Panc1 (cell line): ENCODE measurements around the gene MUC5AC. TPM values are rescaled to one million over a fixed set of nuclear protein-coding genes. Genes with fewer than 3 reads are reported as not detected.

Experiments used
- ATAC-seq: fragments of 200-7000 bp; cut with Tn5 transposase; 2 replicates; pipeline ENCODE4 v1.9.1; 2020; ENCODE audit warnings: mild to moderate bottlenecking, moderate library complexity
- BruUV-seq: library from RNA; stranded (reverse); fragments of 400-500 nt; replicated peaks from 2 replicates; lab custom pipeline; 2021; lab: Mats Ljungman, UMichigan
- CTCF ChIA-PET: fragments of 300-600 bp; sonication (Branson Sonifier 250); formaldehyde crosslinking; loops from one replicate; lab custom pipeline; 2022; ENCODE audit warnings: antibody characterized with exemption; lab: Charles Lee
- POLR2A ChIA-PET: fragments of 300-600 bp; sonication (Branson Sonifier 250); formaldehyde crosslinking; loops from one replicate; lab custom pipeline; 2022; ENCODE audit warnings: antibody characterized with exemption; lab: Charles Lee
- DNase-seq: peaks from one replicate; pipeline ENCODE4 v3.0.0-alpha.2; 2010; ENCODE audit warnings: low read depth, low spot score
- H3K27ac ChIP-seq: 2 replicates; pipeline ENCODE4 v1.5.1; 2011; ENCODE audit warnings: mild to moderate bottlenecking, low read length, inconsistent platforms
- H3K27me3 ChIP-seq: fragments of 200-500 bp; sonication (Bioruptor generic); 2 replicates; pipeline ENCODE4 v1.6.0; 2014; ENCODE audit warnings: low read length, inconsistent platforms; ENCODE audit not compliant: control insufficient read depth, insufficient read depth
- H3K36me3 ChIP-seq: fragments of 200-500 bp; sonication (Bioruptor generic); 2 replicates; pipeline ENCODE4 v1.5.1; 2014; ENCODE audit warnings: inconsistent platforms, mild to moderate bottlenecking, low read length, moderate library complexity; ENCODE audit not compliant: control insufficient read depth, insufficient read depth
- H3K4me1 ChIP-seq: 2 replicates; pipeline ENCODE4 v1.5.1; 2011; ENCODE audit warnings: inconsistent platforms, mild to moderate bottlenecking, low read length, moderate library complexity; ENCODE audit not compliant: control insufficient read depth, insufficient read depth
- H3K4me3 ChIP-seq, 2 experiments: 2 replicates each; pipeline ENCODE4 v1.5.1; 2011 to 2012; ENCODE audit warnings: low read depth in 2 of 2, low read length in 2 of 2, mild to moderate bottlenecking in 2 of 2, inconsistent platforms in 1 of 2, moderate library complexity in 1 of 2
- H3K9me3 ChIP-seq: fragments of 200-500 bp; sonication (Bioruptor generic); 2 replicates; pipeline ENCODE4 v1.5.1; 2014; ENCODE audit warnings: low read depth, mild to moderate bottlenecking, inconsistent platforms, low read length, moderate library complexity; ENCODE audit not compliant: control insufficient read depth, insufficient read depth
- POLR2AphosphoS5 ChIP-seq: IDR thresholded peaks from 2 replicates; pipeline ENCODE4 v1.6.1; 2012; ENCODE audit warnings: mild to moderate bottlenecking, low read depth, low read length, moderate library complexity
- SIN3A ChIP-seq: IDR thresholded peaks from 2 replicates; pipeline ENCODE4 v1.6.1; 2012; ENCODE audit warnings: low read depth, mild to moderate bottlenecking, low read length, moderate library complexity, borderline replicate concordance; ENCODE audit not compliant: insufficient read depth
- TCF7L2 ChIP-seq: IDR thresholded peaks from 2 replicates; pipeline ENCODE4 v1.6.1; 2011; ENCODE audit warnings: mild to moderate bottlenecking, low read depth, low read length, inconsistent platforms
- in situ Hi-C: cut with HindIII; loops from 2 replicates; pipeline ENCODE4 v1.10.0; 2016; ENCODE audit warnings: low sequenced_read_pairs, low pct_unique_long_range_greater_than_20kb
- intact Hi-C: fragments of 100-400 bp; cut with micrococcal nuclease; formaldehyde crosslinking; loops from one replicate; pipeline ENCODE4 v1.10.0; 2022; ENCODE audit not compliant: unreplicated experiment
- total RNA-seq: library from RNA; stranded (reverse); gene quantifications from one replicate; pipeline ENCODE4 v1.2.1, GENCODE V29; 2021; ENCODE audit not compliant: unreplicated experiment
- TF ChIP-seq, protein P1 (sequence below): fragments of 450-650 bp; IDR thresholded peaks from 2 replicates; pipeline ENCODE4 v1.5.1; 2017; ENCODE audit warnings: mild to moderate bottlenecking
- TF ChIP-seq, protein P2 (sequence below), 2 experiments: IDR thresholded peaks; 2 replicates each; pipeline ENCODE4 v1.6.1; 2011 to 2012; ENCODE audit warnings: low read depth in 2 of 2, control low read depth in 1 of 2, low read length in 1 of 2, mild to moderate bottlenecking in 1 of 2, moderate library complexity in 1 of 2; ENCODE audit not compliant: insufficient read depth in 1 of 2

Gene MUC5AC
- total RNA-seq, 1 experiment from 2014 or later: 0.03 TPM

DNA sequence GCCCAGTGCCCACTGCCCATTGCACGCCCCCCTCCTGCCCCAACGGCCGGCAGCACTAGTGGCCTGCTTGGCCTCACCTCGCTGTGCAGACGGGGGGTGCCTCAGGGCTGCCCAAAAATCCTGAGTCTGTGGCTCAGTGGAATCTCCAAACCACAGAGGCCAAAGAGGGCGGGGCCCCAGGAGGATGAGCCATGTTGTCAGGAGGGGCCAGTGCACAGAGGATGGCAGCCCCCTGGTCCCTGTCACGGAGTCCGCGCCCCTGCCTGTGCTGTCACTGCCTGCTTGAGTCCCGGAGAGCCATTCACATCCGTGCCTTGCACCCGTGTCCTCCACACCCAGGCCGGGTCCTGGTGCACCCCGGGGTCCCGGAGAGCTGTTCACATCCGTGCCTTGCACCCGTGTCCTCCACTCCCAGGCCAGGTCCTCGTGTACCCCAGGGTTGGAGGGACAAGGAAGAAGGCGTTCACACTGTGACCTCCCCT lies 36.4 kb upstream of the MUC5AC start:
- DNase-seq (no peak), ATAC-seq (peak; percentile 31; the same call in 1 of the 2 replicates)
- peaks cover 19% of the 10 kb centered on the region for H3K4me1 ChIP-seq
- H3K4me3 ChIP-seq: no peak overlapping the region
- H3K9me3 ChIP-seq: no peaks in the 10 kb centered on the region
- intact Hi-C loops: no loop called here
- no peak overlapping the region for H3K27ac ChIP-seq
- no peaks in the 10 kb centered on the region for H3K36me3 ChIP-seq
- no TSS peak for BruUV-seq
- in situ Hi-C loops: no loop called here
- CTCF ChIA-PET: no interaction called here
- TF ChIP-seq TCF7L2 (no peak), SIN3A (no peak), POLR2AphosphoS5 (no peak)
- TF ChIP-seq, protein P1, sequence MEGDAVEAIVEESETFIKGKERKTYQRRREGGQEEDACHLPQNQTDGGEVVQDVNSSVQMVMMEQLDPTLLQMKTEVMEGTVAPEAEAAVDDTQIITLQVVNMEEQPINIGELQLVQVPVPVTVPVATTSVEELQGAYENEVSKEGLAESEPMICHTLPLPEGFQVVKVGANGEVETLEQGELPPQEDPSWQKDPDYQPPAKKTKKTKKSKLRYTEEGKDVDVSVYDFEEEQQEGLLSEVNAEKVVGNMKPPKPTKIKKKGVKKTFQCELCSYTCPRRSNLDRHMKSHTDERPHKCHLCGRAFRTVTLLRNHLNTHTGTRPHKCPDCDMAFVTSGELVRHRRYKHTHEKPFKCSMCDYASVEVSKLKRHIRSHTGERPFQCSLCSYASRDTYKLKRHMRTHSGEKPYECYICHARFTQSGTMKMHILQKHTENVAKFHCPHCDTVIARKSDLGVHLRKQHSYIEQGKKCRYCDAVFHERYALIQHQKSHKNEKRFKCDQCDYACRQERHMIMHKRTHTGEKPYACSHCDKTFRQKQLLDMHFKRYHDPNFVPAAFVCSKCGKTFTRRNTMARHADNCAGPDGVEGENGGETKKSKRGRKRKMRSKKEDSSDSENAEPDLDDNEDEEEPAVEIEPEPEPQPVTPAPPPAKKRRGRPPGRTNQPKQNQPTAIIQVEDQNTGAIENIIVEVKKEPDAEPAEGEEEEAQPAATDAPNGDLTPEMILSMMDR: no peak
- TF ChIP-seq, protein P2, sequence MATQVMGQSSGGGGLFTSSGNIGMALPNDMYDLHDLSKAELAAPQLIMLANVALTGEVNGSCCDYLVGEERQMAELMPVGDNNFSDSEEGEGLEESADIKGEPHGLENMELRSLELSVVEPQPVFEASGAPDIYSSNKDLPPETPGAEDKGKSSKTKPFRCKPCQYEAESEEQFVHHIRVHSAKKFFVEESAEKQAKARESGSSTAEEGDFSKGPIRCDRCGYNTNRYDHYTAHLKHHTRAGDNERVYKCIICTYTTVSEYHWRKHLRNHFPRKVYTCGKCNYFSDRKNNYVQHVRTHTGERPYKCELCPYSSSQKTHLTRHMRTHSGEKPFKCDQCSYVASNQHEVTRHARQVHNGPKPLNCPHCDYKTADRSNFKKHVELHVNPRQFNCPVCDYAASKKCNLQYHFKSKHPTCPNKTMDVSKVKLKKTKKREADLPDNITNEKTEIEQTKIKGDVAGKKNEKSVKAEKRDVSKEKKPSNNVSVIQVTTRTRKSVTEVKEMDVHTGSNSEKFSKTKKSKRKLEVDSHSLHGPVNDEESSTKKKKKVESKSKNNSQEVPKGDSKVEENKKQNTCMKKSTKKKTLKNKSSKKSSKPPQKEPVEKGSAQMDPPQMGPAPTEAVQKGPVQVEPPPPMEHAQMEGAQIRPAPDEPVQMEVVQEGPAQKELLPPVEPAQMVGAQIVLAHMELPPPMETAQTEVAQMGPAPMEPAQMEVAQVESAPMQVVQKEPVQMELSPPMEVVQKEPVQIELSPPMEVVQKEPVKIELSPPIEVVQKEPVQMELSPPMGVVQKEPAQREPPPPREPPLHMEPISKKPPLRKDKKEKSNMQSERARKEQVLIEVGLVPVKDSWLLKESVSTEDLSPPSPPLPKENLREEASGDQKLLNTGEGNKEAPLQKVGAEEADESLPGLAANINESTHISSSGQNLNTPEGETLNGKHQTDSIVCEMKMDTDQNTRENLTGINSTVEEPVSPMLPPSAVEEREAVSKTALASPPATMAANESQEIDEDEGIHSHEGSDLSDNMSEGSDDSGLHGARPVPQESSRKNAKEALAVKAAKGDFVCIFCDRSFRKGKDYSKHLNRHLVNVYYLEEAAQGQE (IDR thresholded peaks at IDR 0.05; ENCODE audit: insufficient read depth in 1 of 2, low read depth in 2 of 2, low read length in 1 of 2): no peak
- POLR2A ChIA-PET: no interaction called here
- H3K27me3 ChIP-seq: no peaks in the 10 kb centered on the region

DNA sequence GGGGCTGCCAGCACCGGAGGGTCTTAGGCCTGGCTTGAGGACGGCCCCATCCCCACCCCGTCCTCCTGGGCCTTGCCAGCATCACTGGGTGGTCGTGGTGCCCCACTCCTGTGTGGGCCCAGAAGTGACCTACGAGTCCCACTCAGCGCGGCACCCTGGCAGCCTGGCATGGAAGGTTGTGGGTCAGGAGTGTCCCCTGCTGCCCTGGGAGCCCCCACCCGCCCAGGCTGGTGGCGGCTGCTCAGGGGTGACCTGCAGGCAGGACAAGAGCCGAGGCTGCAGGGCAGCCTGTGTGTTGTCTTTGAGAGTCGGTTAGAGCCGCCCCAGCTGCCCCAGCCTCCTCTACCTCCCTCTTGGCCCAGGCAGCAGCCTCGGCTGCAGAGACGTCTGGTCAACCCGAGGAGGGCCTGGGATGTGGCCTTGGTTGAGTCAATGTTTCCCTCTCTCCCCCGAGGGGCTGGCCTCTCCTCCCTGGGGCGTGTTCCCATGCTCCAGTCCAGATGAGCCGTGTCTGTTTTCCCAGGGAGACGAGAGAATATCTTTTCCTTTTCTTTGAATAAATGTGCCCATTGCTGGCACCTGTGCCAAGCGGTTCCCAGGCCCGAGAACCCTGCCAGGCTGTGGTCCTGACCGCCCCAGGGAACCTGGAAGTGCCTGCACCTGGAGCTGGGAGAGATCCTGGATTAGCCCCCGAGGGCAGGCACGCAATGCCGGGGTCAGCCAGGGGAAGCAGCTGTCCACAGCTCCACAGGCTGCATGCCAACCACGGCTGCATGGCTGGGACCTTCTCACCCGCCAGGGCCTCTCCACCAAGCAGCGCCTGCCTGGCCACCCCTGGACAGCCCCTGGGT lies 35.7 kb upstream of the MUC5AC start:
- DNase-seq: no peak

More for the DNA sequence above, 35.7 kb upstream of the MUC5AC start:
- intact Hi-C loops (no loop called here), in situ Hi-C loops (no loop called here)
- no TSS peak for BruUV-seq
- H3K36me3 ChIP-seq: no peaks in the 10 kb centered on the region
- peak; percentile 57 for ATAC-seq
- no peak overlapping the region for H3K27ac ChIP-seq
- POLR2A ChIA-PET: no interaction called here
- no peaks in the 10 kb centered on the region for H3K9me3 ChIP-seq
- CTCF ChIA-PET: no interaction called here
- peaks cover 19% of the 10 kb centered on the region for H3K4me1 ChIP-seq
- H3K4me3 ChIP-seq: no peak overlapping the region
- no peak for TF ChIP-seq SIN3A
- no peak for TF ChIP-seq POLR2AphosphoS5
- TF ChIP-seq, protein P2 (IDR thresholded peaks at IDR 0.05; ENCODE audit: insufficient read depth in 1 of 2, low read depth in 2 of 2, low read length in 1 of 2): no peak
- no peaks in the 10 kb centered on the region for H3K27me3 ChIP-seq
